ENCODE data around the gene GSG1L.

The GSG1L gene

DNA sequence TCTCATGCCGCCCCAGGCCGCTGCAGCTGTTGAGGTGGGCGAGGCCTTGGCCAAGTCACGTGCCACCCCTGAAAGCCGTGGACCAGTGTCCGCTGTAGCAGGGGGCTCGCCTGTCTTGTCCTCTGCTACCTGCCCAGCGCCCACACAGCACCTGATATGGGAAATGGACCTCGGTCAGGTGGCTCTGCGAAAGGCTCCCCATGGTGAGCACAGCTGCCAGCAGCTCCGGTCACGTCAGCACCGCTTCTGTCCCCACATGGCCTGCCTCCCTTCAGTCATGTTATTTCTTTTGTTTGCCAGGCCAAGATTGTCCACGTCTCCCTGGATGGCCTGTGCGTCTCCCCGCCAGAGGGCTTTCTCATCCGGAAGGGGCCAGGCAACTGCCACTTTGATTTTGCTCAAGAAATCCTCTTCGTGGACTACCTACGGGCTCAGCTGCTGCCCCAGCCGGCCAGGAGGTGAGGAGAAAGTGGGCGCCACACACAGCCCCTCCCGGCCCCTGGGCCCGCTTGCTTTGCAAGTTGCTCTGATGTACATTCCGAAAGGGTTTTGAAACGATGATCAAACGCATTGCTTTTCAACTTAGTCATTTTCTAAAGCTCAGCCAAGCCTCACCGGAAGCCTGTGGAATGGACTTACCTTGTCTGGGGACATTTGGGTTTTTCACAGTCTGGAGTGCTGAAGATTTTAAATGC, 293.8 kb downstream of the GSG1L start:
- H3K4me3 ChIP-seq = no peak overlapping the region
- H3K27me3 ChIP-seq (ENCODE audit: low read depth) = no peaks in the 10 kb centered on the region
- in situ Hi-C loops (cut with MboI; ENCODE audit: low sequenced_read_pairs) = no loop called here
- no peak for DNase-seq (ENCODE audit: low spot score in 2 of 2)
- H3K36me3 ChIP-seq (replicated peaks) = no peaks in the 10 kb centered on the region
- H3K4me1 ChIP-seq = no peaks in the 10 kb centered on the region
- no peaks in the 10 kb centered on the region for H3K9me3 ChIP-seq

DNA sequence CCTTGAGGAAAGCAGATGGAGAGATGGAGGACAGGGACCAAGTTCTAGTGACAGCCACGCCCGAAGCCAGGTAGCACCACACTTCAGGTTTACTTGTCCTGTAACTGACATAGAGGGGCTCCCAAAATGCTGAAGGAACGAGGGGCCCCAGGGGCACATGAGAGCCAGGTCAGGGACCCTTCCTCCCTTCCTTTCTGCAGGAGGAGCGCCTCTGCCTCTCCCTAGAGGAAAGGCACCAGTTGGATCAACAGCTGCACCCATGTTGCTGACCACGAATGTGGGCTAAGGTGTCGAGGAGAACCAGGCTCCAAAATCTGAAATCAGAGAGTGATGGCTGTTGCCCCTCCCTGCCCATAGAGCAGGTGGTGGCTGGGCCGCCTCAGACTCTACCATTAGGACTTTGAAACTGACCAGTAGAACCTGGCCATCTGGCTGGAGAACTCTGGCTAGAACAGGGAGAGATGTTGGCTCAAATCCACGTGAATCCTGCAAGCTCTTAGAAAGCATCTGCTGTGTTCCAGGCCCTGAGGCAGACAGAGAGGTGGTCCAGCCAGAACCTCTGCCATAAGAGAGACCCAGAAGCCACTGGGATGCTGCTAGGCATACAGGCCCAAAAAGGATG, 294.8 kb downstream of the GSG1L start:
- H3K36me3 ChIP-seq (replicated peaks) = no peaks in the 10 kb centered on the region
- in situ Hi-C loops (cut with MboI; ENCODE audit: low sequenced_read_pairs) = no loop called here

DNA sequence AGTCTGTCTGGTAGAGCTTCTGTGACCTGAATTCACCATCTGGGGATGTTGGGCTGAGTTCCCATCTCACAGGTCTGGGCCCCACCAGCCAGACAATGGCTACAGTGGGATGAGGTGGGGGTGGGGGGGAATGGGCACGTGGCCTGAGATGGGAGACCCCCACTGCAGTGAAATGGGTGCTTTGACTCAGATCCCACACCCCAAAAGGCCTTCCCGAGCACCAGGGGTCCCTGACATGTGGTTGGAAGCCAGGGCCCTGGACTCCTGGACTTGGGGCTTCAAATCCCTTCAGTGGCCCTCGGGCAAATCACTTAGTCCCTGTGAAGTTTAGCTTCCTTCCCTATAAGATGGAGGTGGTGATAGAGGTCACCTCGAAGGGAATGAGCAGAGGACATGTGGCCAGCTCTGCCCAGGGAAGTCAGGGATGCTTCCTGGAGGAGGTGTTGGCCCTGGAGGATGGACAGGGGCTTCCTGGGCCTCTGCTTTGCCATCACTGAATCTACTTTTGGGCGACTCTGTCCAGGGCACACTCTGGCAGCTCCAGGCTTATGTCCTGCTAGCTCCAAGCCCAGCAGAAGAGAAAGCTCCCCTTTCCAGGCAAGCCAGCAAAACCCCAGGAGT, 295.4 kb downstream of the GSG1L start:
- Histone ChIP-seq H3K9me3 (no peaks in the 10 kb centered on the region), H3K4me3 (no peak overlapping the region), H3K36me3 (replicated peaks) (no peaks in the 10 kb centered on the region), H3K4me1 (no peaks in the 10 kb centered on the region), H3K27me3 (ENCODE audit: low read depth) (no peaks in the 10 kb centered on the region)
- DNase-seq (ENCODE audit: low spot score in 2 of 2) = no peak
- in situ Hi-C loops (cut with MboI; ENCODE audit: low sequenced_read_pairs) = no loop called here

More for the DNA sequence above, 294.8 kb downstream of the GSG1L start:
- Histone ChIP-seq H3K4me1 (no peaks in the 10 kb centered on the region), H3K9me3 (no peaks in the 10 kb centered on the region), H3K27me3 (ENCODE audit: low read depth) (no peaks in the 10 kb centered on the region), H3K4me3 (no peak overlapping the region)
- DNase-seq (ENCODE audit: low spot score in 2 of 2) = no peak

DNA sequence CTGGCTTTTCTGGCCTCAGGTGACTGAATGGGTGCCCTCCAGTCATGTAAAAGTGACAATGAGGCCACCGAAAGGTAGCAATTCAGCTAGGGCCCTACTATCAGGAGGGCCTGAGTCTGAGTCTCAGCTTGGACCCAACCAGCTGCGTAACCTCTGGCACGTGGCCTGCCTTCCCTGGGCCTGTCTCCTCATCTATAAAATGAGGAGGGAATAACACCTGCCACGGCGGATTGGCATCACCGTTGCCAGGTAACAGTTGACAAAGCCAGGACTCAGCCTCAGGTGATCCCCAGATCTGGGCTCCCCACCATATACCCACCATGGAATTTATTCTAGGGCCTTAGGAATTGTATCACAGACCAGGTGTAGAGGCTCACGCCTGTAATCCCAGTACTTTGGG, 296.4 kb downstream of the GSG1L start:
- Histone ChIP-seq H3K4me1 (no peaks in the 10 kb centered on the region), H3K36me3 (replicated peaks) (no peaks in the 10 kb centered on the region), H3K27me3 (ENCODE audit: low read depth) (no peaks in the 10 kb centered on the region), H3K9me3 (no peaks in the 10 kb centered on the region), H3K4me3 (no peak overlapping the region)
- no peak for DNase-seq (ENCODE audit: low spot score in 2 of 2)
- in situ Hi-C loops (cut with MboI; ENCODE audit: low sequenced_read_pairs) = no loop called here

DNA sequence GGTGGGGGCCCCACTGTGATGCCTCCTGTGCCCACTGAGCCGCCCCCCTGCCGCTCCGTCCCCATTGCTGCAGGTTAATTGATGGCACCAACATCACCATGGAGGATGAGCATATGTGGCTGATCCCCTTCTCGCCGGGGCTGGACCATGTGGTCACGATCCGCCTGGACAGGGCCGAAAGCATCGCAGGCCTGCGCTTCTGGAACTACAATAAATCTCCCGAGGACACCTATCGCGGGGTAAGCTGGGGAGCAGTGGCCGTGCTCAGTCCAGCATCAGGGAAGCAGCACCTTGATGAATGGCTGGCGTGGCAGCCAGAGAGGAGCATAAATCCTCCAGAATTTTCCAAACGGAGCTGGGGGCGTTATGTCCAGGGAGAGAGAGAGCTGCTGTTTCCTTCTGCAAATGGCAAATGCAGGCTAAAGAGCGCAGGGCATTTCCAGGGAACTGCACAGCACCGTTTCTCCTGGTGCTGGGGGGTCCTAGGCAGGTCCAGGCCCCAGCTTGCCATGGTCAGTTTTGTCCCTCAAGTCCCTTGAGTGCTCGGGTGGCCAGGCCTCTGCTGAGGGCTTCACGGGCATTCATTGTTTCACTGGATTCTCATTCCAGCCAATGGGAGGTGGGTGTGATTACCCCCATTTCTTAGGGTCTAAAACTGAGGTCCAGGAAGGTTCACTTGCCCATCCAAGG, 297.1 kb downstream of the GSG1L start:
- no peaks in the 10 kb centered on the region for H3K9me3 ChIP-seq
- no peaks in the 10 kb centered on the region for H3K36me3 ChIP-seq (replicated peaks)
- no peaks in the 10 kb centered on the region for H3K4me1 ChIP-seq
- no peak overlapping the region for H3K4me3 ChIP-seq
- no peaks in the 10 kb centered on the region for H3K27me3 ChIP-seq (ENCODE audit: low read depth)
- DNase-seq (ENCODE audit: low spot score in 2 of 2) = no peak
- in situ Hi-C loops (cut with MboI; ENCODE audit: low sequenced_read_pairs) = no loop called here

DNA sequence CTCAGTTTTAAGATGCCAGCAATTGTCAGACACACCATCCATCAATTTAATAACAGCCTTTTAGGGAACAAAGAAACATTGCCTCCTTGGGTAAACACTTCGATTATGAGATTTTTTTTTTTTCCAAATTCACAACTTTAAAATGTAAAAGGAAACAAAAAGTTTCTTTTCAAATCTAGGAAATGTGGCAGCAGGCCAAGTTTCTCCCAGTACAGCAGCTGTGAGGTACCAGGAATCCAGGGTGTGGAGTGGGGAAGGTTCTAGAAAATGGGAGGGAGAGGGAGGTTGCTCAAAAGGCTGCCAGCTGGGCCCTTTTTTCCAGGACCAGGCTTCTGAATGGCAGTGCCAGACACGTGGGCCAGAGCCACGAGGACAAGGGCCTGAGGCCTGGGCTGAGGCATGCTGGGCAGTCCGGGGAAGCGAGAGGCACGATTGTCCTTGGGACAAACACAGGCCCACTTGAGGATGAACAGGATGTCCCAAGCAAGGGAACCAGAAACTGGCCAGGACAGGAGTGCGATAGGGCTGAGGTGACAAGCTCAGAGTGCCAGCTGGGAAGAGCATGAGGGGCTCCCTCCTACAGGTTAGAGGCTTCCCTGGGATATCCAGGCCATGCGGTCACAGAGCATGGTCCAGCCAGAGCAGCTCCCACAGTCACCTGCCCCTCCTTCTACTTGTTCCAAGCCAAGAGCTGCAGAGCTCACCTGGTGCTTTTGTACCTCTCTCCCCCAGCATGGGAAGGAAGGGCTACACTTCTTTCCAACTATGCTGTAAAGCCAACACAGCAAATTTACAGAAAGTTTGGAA, 298.4 kb downstream of the GSG1L start:
- no peaks in the 10 kb centered on the region for H3K9me3 ChIP-seq
- no peak for DNase-seq (ENCODE audit: low spot score in 2 of 2)
- H3K4me1 ChIP-seq = no peaks in the 10 kb centered on the region
- H3K36me3 ChIP-seq (replicated peaks) = no peaks in the 10 kb centered on the region
- no peak overlapping the region for H3K4me3 ChIP-seq
- H3K27me3 ChIP-seq (ENCODE audit: low read depth) = no peaks in the 10 kb centered on the region
- in situ Hi-C loops (cut with MboI; ENCODE audit: low sequenced_read_pairs) = no loop called here

DNA sequence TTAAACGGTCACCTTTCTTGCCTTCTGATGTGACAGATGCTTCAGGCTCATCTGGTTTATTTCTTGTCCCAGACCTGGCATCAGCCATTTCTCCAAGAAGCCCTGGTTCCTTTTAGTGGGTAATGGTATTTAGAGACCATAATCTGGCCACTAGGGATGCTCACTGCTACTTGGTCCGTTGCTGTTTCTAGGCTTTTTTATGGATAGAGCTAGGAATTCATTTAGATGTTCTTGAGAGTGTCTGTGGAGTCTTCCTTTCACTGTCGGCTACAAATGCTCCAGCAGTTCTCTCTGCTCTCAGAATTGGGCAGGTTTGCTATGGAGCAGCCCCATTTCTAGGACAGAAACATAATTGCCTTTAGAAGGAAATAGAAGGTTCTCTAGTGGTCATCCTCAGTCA, 299.1 kb downstream of the GSG1L start:
- no peak overlapping the region for H3K4me3 ChIP-seq
- no peak for DNase-seq (ENCODE audit: low spot score in 2 of 2)
- H3K27me3 ChIP-seq (ENCODE audit: low read depth) = no peaks in the 10 kb centered on the region
- H3K36me3 ChIP-seq (replicated peaks) = no peaks in the 10 kb centered on the region
- in situ Hi-C loops (cut with MboI; ENCODE audit: low sequenced_read_pairs) = no loop called here
- H3K4me1 ChIP-seq = no peaks in the 10 kb centered on the region
- H3K9me3 ChIP-seq = no peaks in the 10 kb centered on the region

DNA sequence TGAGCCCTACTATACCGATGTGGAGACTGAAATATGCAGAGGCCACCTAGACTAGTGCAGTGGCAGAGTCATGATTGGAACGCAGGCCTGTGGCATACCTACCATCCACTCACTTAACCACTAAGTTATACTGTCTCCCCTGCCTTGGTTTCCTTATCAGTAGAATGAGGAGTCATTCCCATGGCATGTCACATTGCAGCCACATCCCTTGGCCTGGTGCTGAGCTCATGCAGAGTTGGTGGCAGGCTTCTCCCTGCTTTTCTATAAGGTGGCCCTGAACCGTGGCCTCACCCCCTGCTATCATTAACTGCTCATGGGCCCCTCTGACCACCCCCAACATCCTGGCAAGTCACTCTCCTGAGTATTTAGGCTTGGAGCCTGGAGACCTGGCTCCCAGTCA, 301.1 kb downstream of the GSG1L start:
- Histone ChIP-seq H3K9me3 (no peaks in the 10 kb centered on the region), H3K4me1 (no peaks in the 10 kb centered on the region), H3K27me3 (ENCODE audit: low read depth) (no peaks in the 10 kb centered on the region), H3K4me3 (no peak overlapping the region), H3K36me3 (replicated peaks) (no peaks in the 10 kb centered on the region)
- no peak for DNase-seq (ENCODE audit: low spot score in 2 of 2)
- in situ Hi-C loops (cut with MboI; ENCODE audit: low sequenced_read_pairs) = no loop called here

DNA sequence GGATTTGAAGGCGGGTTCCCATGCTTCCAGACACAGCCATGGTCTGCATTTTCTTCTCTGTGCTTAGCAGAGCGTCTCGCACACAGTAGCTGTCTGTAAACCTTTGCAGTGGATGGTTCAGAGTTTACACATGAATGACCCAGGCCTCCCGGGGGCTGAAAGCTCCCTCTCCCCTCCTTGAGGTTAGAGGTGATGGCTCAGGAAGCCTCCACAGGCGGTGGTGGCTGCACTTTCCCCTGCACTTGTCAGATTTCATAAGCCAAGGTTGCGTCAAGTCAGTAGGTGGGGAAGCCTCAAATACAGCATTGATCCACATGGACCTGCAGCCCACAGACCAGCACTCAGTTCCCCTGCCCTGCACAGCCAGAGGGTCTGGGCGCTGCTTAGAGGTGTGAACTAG, 301.7 kb downstream of the GSG1L start:
- Histone ChIP-seq H3K4me1 (no peaks in the 10 kb centered on the region), H3K36me3 (replicated peaks) (no peaks in the 10 kb centered on the region), H3K9me3 (no peaks in the 10 kb centered on the region), H3K4me3 (no peak overlapping the region), H3K27me3 (ENCODE audit: low read depth) (no peaks in the 10 kb centered on the region)
- DNase-seq (ENCODE audit: low spot score in 2 of 2) = no peak
- in situ Hi-C loops (cut with MboI; ENCODE audit: low sequenced_read_pairs) = no loop called here

DNA sequence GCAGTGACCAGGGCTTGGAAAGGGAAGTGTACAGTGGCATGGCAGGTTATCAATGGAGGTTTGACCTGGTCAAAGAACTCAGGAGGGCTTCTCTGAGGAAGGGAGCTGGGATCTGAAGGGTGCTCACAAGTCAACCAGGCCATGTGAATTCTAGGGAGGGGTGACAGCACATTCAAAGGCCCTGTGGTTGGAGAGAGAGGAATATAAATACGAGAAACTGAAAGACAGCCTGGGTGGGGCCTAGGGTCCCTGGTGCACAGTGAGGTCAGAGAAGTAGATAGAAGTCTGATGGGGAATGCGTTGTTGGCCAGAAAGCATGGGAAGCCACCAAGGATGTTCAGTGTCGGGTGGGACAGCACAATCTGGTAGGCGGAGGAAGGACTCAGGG, 302.7 kb downstream of the GSG1L start:
- H3K27me3 ChIP-seq (ENCODE audit: low read depth) = no peaks in the 10 kb centered on the region
- no peaks in the 10 kb centered on the region for H3K36me3 ChIP-seq (replicated peaks)
- no peak for DNase-seq (ENCODE audit: low spot score in 2 of 2)
- no peak overlapping the region for H3K4me3 ChIP-seq
- no peaks in the 10 kb centered on the region for H3K4me1 ChIP-seq
- in situ Hi-C loops (cut with MboI; ENCODE audit: low sequenced_read_pairs) = no loop called here
- H3K9me3 ChIP-seq = no peaks in the 10 kb centered on the region

DNA sequence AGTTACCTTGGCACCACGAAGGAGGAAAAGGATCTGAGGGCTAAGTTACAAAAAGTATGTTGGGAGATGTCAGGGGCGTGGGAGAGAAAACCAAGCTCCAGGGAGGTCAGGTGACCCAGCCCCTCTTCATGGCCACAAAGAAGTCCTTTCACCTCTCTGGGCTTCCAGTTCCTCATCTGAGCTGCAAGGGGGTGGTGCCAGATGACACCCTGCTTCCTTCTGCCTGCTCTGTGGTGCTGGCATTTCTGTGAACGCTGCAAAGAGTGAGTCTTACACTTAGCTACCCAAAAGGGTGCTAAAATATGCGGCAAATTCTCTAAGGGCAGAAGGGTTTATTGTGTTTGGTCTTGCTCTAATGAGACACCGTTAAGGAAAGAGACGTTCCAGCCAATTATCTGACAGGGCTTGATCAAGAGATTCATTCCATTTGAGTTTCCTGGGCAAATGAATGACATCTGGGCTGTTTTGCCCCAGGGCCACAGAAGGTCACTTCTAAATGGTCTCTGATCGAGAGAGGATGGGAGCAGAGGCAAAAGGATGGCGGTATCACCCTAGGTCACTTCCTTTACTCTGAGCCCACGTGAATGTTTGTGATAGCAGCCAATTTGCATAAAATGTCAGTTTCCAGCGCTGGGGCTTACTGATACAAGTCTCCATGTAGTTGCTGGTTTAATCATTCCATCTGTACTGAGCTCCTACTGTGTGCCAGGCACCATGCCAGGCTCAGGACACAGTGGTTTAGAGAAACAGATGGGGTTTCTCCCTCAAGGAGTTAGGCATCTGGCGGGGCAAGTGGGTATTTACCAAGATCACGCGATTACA, 303.3 kb downstream of the GSG1L start:
- Histone ChIP-seq H3K4me1 (no peaks in the 10 kb centered on the region), H3K4me3 (no peak overlapping the region), H3K9me3 (no peaks in the 10 kb centered on the region), H3K36me3 (replicated peaks) (no peaks in the 10 kb centered on the region), H3K27me3 (ENCODE audit: low read depth) (no peaks in the 10 kb centered on the region)
- no peak for DNase-seq (ENCODE audit: low spot score in 2 of 2)
- in situ Hi-C loops (cut with MboI; ENCODE audit: low sequenced_read_pairs) = no loop called here

DNA sequence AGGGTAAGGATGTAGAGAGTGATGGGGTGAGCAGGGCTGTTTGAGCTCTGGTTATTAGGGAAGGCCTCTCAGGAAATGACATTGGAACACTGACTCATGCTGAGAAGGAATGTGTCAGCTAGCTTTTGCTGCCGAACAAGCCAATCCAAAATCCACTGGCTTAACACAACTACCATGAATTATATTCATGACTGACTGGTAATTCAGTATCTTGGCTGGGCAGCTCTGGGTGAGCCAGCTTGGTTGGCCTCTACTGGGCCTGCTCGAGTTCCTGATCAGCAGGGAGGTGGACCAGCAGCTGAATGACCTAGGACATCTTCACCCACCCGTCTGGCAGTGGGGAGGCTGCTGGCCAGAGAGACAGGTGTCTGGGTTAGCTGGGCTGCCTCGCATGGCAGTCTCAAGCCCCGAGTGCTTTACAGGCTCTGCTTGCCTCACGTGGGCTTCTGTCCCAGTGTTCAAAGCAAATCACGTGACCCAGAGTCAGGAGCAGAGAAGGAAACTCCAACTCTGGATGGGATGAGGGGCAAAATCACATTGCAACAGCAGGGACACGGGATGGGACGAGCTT, 304.1 kb downstream of the GSG1L start:
- in situ Hi-C loops (cut with MboI; ENCODE audit: low sequenced_read_pairs) = no loop called here
- no peak for DNase-seq (ENCODE audit: low spot score in 2 of 2)
- H3K4me3 ChIP-seq = no peak overlapping the region

DNA sequence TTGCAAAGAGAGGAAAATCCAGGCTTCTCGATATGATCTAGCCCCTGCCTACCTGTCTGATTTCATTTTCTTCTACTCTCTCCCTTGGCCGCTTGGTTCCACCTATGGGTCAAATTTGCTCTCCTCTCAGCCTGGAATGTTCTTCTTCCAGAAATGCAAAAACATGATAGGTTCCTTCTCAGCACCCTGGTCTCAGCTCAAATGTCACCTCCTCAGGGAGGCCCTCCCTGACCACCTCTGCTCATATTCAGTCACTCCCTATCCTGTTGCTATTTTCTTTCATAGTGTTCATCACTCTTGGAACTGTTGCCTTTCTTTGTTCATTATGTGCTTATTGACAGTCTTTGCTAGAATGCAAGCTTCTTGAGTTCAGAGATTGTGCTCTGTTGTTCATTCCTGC, 305.0 kb downstream of the GSG1L start:
- H3K27me3 ChIP-seq (ENCODE audit: low read depth) = no peaks in the 10 kb centered on the region
- H3K4me1 ChIP-seq = no peaks in the 10 kb centered on the region
- DNase-seq (ENCODE audit: low spot score in 2 of 2) = no peak
- H3K36me3 ChIP-seq (replicated peaks) = no peaks in the 10 kb centered on the region
- H3K4me3 ChIP-seq = no peak overlapping the region
- in situ Hi-C loops (cut with MboI; ENCODE audit: low sequenced_read_pairs) = no loop called here
- no peaks in the 10 kb centered on the region for H3K9me3 ChIP-seq

More for the DNA sequence above, 304.1 kb downstream of the GSG1L start:
- no peaks in the 10 kb centered on the region for H3K4me1 ChIP-seq
- no peaks in the 10 kb centered on the region for H3K27me3 ChIP-seq (ENCODE audit: low read depth)
- no peaks in the 10 kb centered on the region for H3K36me3 ChIP-seq (replicated peaks)
- no peaks in the 10 kb centered on the region for H3K9me3 ChIP-seq

Data from HAP-1 (cell line).